Ascending aorta (tissue), 2 donors: ENCODE results near the gene MAPT. TPM values are rescaled to one million over a fixed set of nuclear protein-coding genes. Genes with fewer than 3 reads are reported as not detected.

Experiments
- DNase-seq, 2 donors: peaks; one replicate each; pipeline ENCODE4 v3.0.0-alpha.2; 2019; ENCODE audit warnings: low spot score in 2 of 2
- H3K27ac ChIP-seq, 2 donors: fragments of 200-600 bp; sonication (generic); one replicate each; pipeline ENCODE4 v1.5.1; 2016 to 2017; ENCODE audit warnings: mild to moderate bottlenecking in 1 of 2
- H3K27me3 ChIP-seq: fragments of 200-600 bp; sonication (generic); one replicate; pipeline ENCODE4 v1.5.1; 2017
- H3K36me3 ChIP-seq, 2 donors: fragments of 200-600 bp; sonication (generic); one replicate each; pipeline ENCODE4 v1.5.1; 2016
- H3K4me1 ChIP-seq, 2 donors: fragments of 200-600 bp; sonication (generic); one replicate each; pipeline ENCODE4 v1.5.1; 2016 to 2017; ENCODE audit warnings: mild to moderate bottlenecking in 1 of 2
- H3K4me3 ChIP-seq, 2 donors: fragments of 200-600 bp; sonication (generic); one replicate each; pipeline ENCODE4 v1.5.1; 2016 to 2017; ENCODE audit warnings: mild to moderate bottlenecking in 1 of 2
- H3K9me3 ChIP-seq, 2 donors: fragments of 200-600 bp; sonication (generic); one replicate each; pipeline ENCODE4 v1.5.1; 2016
- intact Hi-C: fragments of 100-400 bp; cut with DNase I; formaldehyde crosslinking; loops from one replicate; pipeline ENCODE4 v1.15.1; 2023
- total RNA-seq: library from RNA; depleted of rRNA; stranded (reverse); fragments of >200 nt; gene quantifications from one replicate; pipeline ENCODE4 v1.1.0, GENCODE V29; 2016
- TF ChIP-seq, protein P1 (sequence below), 3 experiments: fragments of 200-600 bp in 2 of 3; fragments of 450-650 bp in 1 of 3; sonication (generic) in 2 of 3; IDR thresholded peaks; one replicate each; pipeline ENCODE4 v1.5.1; 2016 to 2019; ENCODE audit warnings: antibody characterized with exemption in 3 of 3, mild to moderate bottlenecking in 1 of 3, moderate library complexity in 1 of 3

Gene MAPT
- total RNA-seq, 1 donor from 2014 or later: 0.32 TPM

- no peaks in the 10 kb centered on the region for H3K4me1 ChIP-seq
- TF ChIP-seq, protein P1, sequence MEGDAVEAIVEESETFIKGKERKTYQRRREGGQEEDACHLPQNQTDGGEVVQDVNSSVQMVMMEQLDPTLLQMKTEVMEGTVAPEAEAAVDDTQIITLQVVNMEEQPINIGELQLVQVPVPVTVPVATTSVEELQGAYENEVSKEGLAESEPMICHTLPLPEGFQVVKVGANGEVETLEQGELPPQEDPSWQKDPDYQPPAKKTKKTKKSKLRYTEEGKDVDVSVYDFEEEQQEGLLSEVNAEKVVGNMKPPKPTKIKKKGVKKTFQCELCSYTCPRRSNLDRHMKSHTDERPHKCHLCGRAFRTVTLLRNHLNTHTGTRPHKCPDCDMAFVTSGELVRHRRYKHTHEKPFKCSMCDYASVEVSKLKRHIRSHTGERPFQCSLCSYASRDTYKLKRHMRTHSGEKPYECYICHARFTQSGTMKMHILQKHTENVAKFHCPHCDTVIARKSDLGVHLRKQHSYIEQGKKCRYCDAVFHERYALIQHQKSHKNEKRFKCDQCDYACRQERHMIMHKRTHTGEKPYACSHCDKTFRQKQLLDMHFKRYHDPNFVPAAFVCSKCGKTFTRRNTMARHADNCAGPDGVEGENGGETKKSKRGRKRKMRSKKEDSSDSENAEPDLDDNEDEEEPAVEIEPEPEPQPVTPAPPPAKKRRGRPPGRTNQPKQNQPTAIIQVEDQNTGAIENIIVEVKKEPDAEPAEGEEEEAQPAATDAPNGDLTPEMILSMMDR (IDR thresholded peaks at IDR 0.05): no peak
- no peak overlapping the region for H3K27ac ChIP-seq
- no peak for DNase-seq
- H3K36me3 ChIP-seq: no peaks in the 10 kb centered on the region
- intact Hi-C loops: no loop called here
- H3K9me3 ChIP-seq: no peaks in the 10 kb centered on the region
- no peak overlapping the region for H3K4me3 ChIP-seq
- H3K27me3 ChIP-seq: no peaks in the 10 kb centered on the region
Measured at GRCh38 chr17:45871718-45872117, 22.6 kb upstream of the MAPT start.

GRCh38 chr17:45873728-45874127 is 20.6 kb upstream of the MAPT start:
- TF ChIP-seq, protein P1 (IDR thresholded peaks at IDR 0.05): no peak
- no peaks in the 10 kb centered on the region for H3K9me3 ChIP-seq
- H3K36me3 ChIP-seq: no peaks in the 10 kb centered on the region
- H3K4me3 ChIP-seq: no peak overlapping the region
- no peak for DNase-seq
- H3K27me3 ChIP-seq: no peaks in the 10 kb centered on the region
- intact Hi-C loops: no loop called here
- no peaks in the 10 kb centered on the region for H3K4me1 ChIP-seq
- no peak overlapping the region for H3K27ac ChIP-seq

DNA sequence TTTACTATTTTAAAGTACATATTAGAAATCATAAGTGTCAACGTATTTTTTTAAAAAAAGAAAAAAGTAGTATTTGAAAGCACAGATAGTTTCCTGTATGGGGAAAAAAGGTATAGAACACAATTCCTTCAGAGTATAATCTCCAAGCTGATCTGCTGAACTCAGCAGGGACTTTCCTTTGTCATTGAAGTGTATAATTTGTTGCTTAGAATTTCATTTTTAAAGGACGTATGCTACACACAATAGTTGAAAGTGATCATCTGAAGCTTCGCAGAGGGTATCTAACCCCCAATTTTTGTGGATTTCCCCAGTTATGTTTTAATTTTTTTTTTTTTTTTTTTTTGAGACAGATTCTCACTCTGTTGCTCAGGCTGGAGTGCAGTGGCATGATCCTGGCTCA is 20.2 kb upstream of the MAPT start:
- TF ChIP-seq, protein P1 (IDR thresholded peaks at IDR 0.05): no peak
- Histone ChIP-seq H3K36me3 (no peaks in the 10 kb centered on the region), H3K4me3 (no peak overlapping the region), H3K27ac (no peak overlapping the region), H3K4me1 (no peaks in the 10 kb centered on the region), H3K27me3 (no peaks in the 10 kb centered on the region), H3K9me3 (no peaks in the 10 kb centered on the region)
- intact Hi-C loops: no loop called here
- no peak for DNase-seq

DNA sequence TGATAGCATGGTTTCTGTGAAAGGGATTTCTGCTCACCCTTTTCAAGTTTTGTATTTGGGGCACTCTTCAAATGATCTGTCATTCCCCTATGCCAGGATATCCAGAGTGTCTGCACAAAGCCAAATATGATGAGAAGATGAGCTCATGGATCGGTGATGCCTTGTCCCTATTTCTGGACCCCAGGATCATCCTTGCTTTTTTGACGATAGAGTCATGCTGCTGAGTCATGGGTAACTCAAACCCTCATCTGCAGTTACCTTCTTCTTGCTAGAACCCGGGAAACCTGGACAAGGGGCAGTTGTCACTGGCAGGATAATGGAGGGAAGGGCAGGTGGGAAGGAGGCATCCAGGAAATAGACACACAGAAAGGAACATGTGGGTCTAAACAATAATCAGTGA is 17.8 kb upstream of the MAPT start:
- no peak overlapping the region for H3K4me3 ChIP-seq
- intact Hi-C loops: no loop called here
- DNase-seq: no peak
- H3K4me1 ChIP-seq: no peaks in the 10 kb centered on the region
- TF ChIP-seq, protein P1 (IDR thresholded peaks at IDR 0.05): no peak
- no peaks in the 10 kb centered on the region for H3K36me3 ChIP-seq
- H3K27me3 ChIP-seq: no peaks in the 10 kb centered on the region
- no peak overlapping the region for H3K27ac ChIP-seq
- no peaks in the 10 kb centered on the region for H3K9me3 ChIP-seq

DNA sequence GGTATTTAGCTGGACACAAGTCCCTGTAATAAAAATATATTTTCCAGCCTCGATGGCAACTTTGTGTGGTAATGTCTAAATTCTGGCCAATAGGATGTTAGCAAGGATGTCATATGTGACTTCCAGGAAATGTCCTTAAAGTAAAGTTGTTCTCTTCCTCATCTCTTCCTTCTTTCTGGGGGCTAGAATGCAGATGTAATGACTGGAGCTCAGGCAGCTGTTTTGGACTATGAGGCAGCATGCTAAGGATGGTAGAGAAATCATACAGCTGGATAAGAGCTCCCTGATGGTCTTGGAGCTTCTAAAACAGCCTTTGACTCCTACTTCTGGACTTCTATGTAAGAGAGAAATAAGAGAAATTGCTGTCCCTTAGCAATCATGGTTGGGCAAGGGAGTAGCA is 16.9 kb upstream of the MAPT start:
- intact Hi-C loops: no loop called here
- DNase-seq: no peak
- H3K27me3 ChIP-seq: no peaks in the 10 kb centered on the region
- no peaks in the 10 kb centered on the region for H3K4me1 ChIP-seq
- H3K9me3 ChIP-seq: no peaks in the 10 kb centered on the region
- H3K27ac ChIP-seq: no peak overlapping the region
- H3K4me3 ChIP-seq: no peak overlapping the region
- TF ChIP-seq, protein P1 (IDR thresholded peaks at IDR 0.05): no peak
- H3K36me3 ChIP-seq: no peaks in the 10 kb centered on the region

DNA sequence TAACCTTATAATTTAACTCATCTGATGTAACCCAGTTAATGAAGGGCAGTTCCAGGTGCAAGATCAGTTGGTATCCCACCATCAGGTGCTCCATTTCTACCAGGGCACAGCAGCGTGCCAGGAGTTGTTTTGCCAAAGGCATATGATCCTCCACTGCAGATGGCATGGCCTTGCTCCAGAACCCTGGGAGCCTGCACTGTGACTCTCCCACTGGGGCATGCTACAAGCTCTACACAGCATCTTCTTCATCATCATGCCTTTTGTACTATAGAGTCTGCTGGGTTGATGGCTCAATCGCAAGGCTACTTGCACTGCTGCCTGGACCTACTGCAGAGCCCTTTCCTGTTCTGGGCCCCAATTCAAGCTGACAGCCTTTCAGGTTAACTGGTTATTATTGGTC is 11.3 kb upstream of the MAPT start:
- no peak overlapping the region for H3K27ac ChIP-seq
- H3K27me3 ChIP-seq: no peaks in the 10 kb centered on the region
- H3K36me3 ChIP-seq: no peaks in the 10 kb centered on the region
- intact Hi-C loops: no loop called here
- TF ChIP-seq, protein P1 (IDR thresholded peaks at IDR 0.05): no peak
- DNase-seq: no peak
- H3K4me3 ChIP-seq: no peak overlapping the region
- no peaks in the 10 kb centered on the region for H3K4me1 ChIP-seq
- no peaks in the 10 kb centered on the region for H3K9me3 ChIP-seq
